Body of pancreas (tissue), 4 donors: ENCODE data around the gene WWC2.

ENCODE experiments used
- POLR2A ChIP-seq, 3 donors: fragments of 450-650 bp; IDR thresholded peaks; one replicate each; pipeline ENCODE4 v1.6.1; 2016; ENCODE audit warnings: antibody characterized with exemption in 3 of 3, mild to moderate bottlenecking in 2 of 3
- TF ChIP-seq, protein P1 (sequence below), 7 experiments: fragments of 450-650 bp in 4 of 7; fragments of 200-600 bp in 3 of 7; sonication (generic) in 3 of 7; IDR thresholded peaks; one replicate each; pipeline ENCODE4 v1.5.1; 2016 to 2019; ENCODE audit warnings: antibody characterized with exemption in 7 of 7

DNA sequence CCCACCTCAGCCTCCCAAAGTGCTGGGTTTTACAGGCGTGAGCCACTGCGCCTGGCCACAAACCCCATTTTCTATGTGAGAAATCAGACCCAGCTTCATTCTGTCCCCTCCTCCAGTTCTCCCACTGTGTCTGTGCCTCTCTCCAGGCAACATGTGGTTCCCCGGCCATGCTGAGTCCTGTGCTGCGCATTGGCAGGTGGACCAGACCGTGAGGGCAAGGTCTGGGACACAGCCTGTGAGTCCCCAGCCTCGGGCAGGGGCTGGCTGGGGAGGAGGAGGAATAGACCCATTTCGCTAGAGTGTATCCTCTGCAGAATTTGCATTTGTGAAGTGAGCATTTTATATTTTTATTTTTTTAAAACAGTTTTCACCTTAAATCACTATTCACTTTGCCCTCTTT is 244.7 kb downstream of the WWC2 start:
- TF ChIP-seq, protein P1, sequence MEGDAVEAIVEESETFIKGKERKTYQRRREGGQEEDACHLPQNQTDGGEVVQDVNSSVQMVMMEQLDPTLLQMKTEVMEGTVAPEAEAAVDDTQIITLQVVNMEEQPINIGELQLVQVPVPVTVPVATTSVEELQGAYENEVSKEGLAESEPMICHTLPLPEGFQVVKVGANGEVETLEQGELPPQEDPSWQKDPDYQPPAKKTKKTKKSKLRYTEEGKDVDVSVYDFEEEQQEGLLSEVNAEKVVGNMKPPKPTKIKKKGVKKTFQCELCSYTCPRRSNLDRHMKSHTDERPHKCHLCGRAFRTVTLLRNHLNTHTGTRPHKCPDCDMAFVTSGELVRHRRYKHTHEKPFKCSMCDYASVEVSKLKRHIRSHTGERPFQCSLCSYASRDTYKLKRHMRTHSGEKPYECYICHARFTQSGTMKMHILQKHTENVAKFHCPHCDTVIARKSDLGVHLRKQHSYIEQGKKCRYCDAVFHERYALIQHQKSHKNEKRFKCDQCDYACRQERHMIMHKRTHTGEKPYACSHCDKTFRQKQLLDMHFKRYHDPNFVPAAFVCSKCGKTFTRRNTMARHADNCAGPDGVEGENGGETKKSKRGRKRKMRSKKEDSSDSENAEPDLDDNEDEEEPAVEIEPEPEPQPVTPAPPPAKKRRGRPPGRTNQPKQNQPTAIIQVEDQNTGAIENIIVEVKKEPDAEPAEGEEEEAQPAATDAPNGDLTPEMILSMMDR (IDR thresholded peaks at IDR 0.05), result no peak
- TF ChIP-seq POLR2A (IDR thresholded peaks at IDR 0.05), result no peak
